GM18868 (cell line): ENCODE results near the gene SCNM1.
"Not testable (repeated sequence)": the region's sequence is repeated elsewhere in the genome, so short reads cannot be mapped to it uniquely, and the experiment has no call there.

Experiments
- ATAC-seq: cut with Tn5 transposase; IDR thresholded peaks from one replicate; pipeline ENCODE4 v1.9.1; 2021; ENCODE audit warnings: mild to moderate bottlenecking, moderate library complexity; ENCODE audit not compliant: unreplicated experiment

SCNM1 gene

DNA sequence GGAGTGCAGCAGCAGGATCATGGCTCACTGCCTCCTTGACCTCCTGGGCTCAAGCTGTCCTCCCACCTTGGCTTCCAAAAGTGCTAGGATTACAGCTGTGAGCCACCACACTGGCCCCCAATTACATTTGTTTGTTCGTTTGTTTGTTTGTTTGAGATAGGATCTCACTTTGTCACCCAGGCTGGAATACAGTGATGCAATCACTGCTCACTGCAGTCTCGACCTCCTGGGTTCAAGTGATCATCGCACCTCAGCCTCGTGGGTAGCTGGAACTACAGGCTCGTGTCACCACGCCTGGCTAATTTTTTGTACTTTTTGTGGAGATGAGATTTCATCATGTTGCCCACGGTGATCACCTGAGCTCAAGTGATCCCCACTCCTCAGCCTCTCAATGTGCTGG is 26.1 kb downstream of the SCNM1 start:
- ATAC-seq: no peak

GRCh38 chr1:151193304-151193703 is 27.4 kb downstream of the SCNM1 start:
- no peak for ATAC-seq

- no peak for ATAC-seq
These were observed 27.9 kb downstream of the SCNM1 start for GRCh38 chr1:151193856-151194255.

GRCh38 chr1:151194894-151195594 is 29.1 kb downstream of the SCNM1 start:
- not testable (repeated sequence) for ATAC-seq

- no peak for ATAC-seq
These were observed 30.4 kb downstream of the SCNM1 start for GRCh38 chr1:151196292-151196800.

DNA sequence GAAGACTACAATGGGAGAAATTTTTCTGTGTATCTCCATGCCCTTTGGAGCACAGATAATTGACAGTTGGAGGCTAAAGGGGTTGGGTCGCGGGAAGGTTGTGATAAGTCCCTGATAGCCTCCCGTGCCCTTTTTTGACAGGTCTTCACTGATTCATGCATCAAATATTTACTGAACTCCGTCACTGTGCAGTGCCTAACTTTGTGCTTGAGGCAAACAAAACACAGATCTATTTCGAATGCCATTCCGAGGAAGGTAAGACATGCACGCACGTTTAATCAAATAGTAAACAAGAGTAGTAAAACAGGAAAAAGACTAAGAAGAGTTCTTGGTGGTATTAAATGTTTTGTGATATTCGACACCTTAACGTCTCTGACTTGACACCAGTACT is 31.9 kb downstream of the SCNM1 start:
- no peak for ATAC-seq

DNA sequence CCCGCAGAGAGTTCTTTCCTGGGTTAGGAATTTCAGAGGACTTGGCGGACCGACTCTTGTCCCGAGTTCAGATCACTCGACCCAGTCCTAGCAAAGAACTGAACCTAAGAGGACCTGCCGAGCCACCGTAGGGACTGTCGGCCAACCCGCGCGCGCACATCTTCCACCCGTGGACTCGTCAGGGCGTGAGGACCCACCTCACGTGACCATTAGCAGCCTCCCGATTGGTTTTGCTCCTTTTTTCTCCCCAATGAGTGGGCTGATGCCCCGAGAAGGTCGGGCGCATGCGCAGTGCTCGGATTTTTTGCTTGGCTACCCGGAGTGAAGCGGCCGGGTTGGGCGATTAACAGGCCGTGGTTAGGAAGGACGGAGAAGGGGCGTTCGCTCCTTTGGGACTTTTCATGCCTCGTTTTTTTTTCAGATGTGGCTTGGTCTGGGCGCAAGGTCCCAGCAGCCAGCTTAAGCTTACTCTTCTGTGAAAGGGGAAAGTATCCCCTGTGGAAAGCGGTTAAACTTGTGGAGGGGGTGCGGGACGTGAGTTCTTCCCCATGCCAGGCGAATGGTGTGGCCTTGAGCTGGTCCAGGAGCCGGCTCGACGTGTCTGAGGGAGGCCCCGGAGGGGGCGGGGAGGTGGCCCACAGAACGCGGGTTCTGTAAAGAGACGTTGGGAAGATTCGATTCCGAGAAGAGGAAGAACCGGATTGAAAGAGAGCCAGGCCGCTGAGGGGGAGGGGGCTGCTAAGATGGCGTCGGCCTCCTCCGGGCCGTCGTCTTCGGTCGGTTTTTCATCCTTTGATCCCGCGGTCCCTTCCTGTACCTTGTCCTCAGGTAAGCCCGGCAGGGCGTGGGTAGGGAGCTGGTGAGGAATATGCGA is 32.5 kb downstream of the SCNM1 start, which contains the start of gene PIP5K1A:
PIP5K1A (plus strand) TSS at position 299 of the 874 bp plus-strand sequence; CDS start at position 744, 445 bp downstream.
- peak; percentile 79 for ATAC-seq

GRCh38 chr1:151199873-151200581 is 34.1 kb downstream of the SCNM1 start:
- ATAC-seq: no peak

DNA sequence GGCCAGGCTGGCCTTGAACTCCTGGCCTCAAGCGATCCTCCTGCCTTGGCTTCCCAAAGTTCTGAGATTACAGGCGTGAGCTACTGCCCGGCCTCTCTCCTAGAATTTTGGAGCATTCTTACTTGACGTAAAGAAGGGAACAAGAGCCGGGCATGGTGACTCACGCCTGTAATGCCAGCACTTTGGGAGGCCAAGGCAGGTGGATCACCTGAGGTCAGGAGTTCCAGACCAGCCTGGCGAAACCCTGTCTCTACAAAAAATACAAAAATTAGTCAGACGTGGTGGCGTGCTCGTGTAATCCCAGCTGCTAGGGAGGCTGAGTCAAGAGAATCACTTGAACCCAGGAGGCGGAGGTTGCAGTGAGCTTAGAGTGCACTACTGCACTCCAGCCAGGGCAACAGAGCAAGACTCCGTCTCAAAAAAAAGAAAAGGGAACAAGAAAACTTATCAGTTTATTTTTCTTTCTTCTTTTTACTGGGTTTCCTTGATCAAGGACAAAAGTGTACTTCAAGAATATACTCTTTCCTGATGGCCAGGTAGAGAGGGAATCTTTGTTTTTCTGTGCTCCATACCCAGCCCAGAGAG is 39.5 kb downstream of the SCNM1 start:
- not testable (repeated sequence) for ATAC-seq

- ATAC-seq: no peak
These were observed 44.9 kb downstream of the SCNM1 start for GRCh38 chr1:151210830-151211229.

- ATAC-seq: no peak
These were observed 46.2 kb downstream of the SCNM1 start for GRCh38 chr1:151211972-151212705.

- no peak for ATAC-seq
These were observed 47.6 kb downstream of the SCNM1 start for GRCh38 chr1:151213560-151213959.
